Measurements from ENCODE around the gene FSTL3. TPM values are rescaled to one million over a fixed set of nuclear protein-coding genes. Genes with fewer than 3 reads are reported as not detected.

FSTL3 gene
- polyA plus RNA-seq, 4 donors, result 4.0 to 31.9 (median 17.7) TPM

Other genes starting within 250 kb of the FSTL3 start
- gene SHC2, start 215.4 kb upstream of the FSTL3 start, polyA plus RNA-seq, result 10 to 100 TPM in 3 of 4 donors, 1 to 10 TPM in 1; 7.6 to 18.9 (median 12.3) TPM
- 10 to 100 TPM in 1 of 4 donors, 1 to 10 TPM in 2, not detected in 1; 1.1 to 11.3 (median 6.4) TPM for gene MADCAM1, start 179.9 kb upstream of the FSTL3 start, polyA plus RNA-seq
- 10 to 100 TPM; 17.4 to 38.4 (median 25.2) TPM for gene TPGS1, start 168.9 kb upstream of the FSTL3 start, polyA plus RNA-seq
- 100 to 1,000 TPM in 2 of 4 donors, 10 to 100 TPM in 2; 58.2 to 113 (median 89.0) TPM for gene CDC34, start 144.6 kb upstream of the FSTL3 start, polyA plus RNA-seq
- 1 to 10 TPM in 3 of 4 donors, under 1 TPM in 1; 0.89 to 5.7 (median 1.8) TPM for gene GZMM, start 132.3 kb upstream of the FSTL3 start, polyA plus RNA-seq
- gene BSG, start 103.8 kb upstream of the FSTL3 start, polyA plus RNA-seq, result 100 to 1,000 TPM; 208 to 454 (median 374) TPM
- gene HCN2, start 86.5 kb upstream of the FSTL3 start, polyA plus RNA-seq, result under 1 TPM in 2 of 4 donors, not detected in 2; 0.19 to 0.58 TPM
- 100 to 1,000 TPM in 1 of 4 donors, 10 to 100 TPM in 3; 63.0 to 153 (median 86.8) TPM for gene POLRMT, start 42.9 kb upstream of the FSTL3 start, polyA plus RNA-seq
- under 1 TPM in 2 of 4 donors, not detected in 2; 0.12 to 0.30 TPM for gene FGF22, start 36.5 kb upstream of the FSTL3 start, polyA plus RNA-seq
- gene RNF126, start 13.2 kb upstream of the FSTL3 start, polyA plus RNA-seq, result 10 to 100 TPM; 39.2 to 60.2 (median 55.4) TPM
- gene PRSS57, start 19.1 kb downstream of the FSTL3 start, polyA plus RNA-seq, result under 1 TPM in 1 of 4 donors, not detected in 3; 0.95 TPM
- gene PALM, start 32.5 kb downstream of the FSTL3 start, polyA plus RNA-seq, result 10 to 100 TPM; 12.4 to 37.6 (median 25.3) TPM
- 100 to 1,000 TPM; 189 to 644 (median 383) TPM for gene MISP, start 74.7 kb downstream of the FSTL3 start, polyA plus RNA-seq
- 100 to 1,000 TPM; 109 to 257 (median 140) TPM for gene PTBP1, start 121.1 kb downstream of the FSTL3 start, polyA plus RNA-seq
- under 1 TPM in 2 of 4 donors, not detected in 2; 0.49 to 0.57 TPM for gene PLPPR3, start 145.6 kb downstream of the FSTL3 start, polyA plus RNA-seq
- under 1 TPM in 1 of 4 donors, not detected in 3; 0.22 TPM for gene AZU1, start 151.4 kb downstream of the FSTL3 start, polyA plus RNA-seq
- under 1 TPM in 1 of 4 donors, not detected in 3; 0.41 TPM for gene PRTN3, start 164.6 kb downstream of the FSTL3 start, polyA plus RNA-seq
- 1 to 10 TPM in 1 of 4 donors, under 1 TPM in 1, not detected in 2; 0.09 to 1.8 TPM for gene ELANE, start 175.9 kb downstream of the FSTL3 start, polyA plus RNA-seq
- 100 to 1,000 TPM in 1 of 4 donors, 10 to 100 TPM in 1, 1 to 10 TPM in 2; 3.8 to 601 (median 20.8) TPM for gene CFD, start 183.3 kb downstream of the FSTL3 start, polyA plus RNA-seq
- 100 to 1,000 TPM in 1 of 4 donors, 10 to 100 TPM in 3; 39.0 to 107 (median 70.3) TPM for gene MED16, start 216.8 kb downstream of the FSTL3 start, polyA plus RNA-seq
- gene RNU6-9, start 217.1 kb downstream of the FSTL3 start, polyA plus RNA-seq, result not detected
- gene R3HDM4, start 236.8 kb downstream of the FSTL3 start, polyA plus RNA-seq, result 10 to 100 TPM; 29.5 to 52.7 (median 42.3) TPM
- under 1 TPM in 2 of 4 donors, not detected in 2; 0.25 to 0.55 TPM for gene KISS1R, start 240.9 kb downstream of the FSTL3 start, polyA plus RNA-seq
- 100 to 1,000 TPM in 1 of 4 donors, 1 to 10 TPM in 3; 1.3 to 242 (median 4.8) TPM for gene ARID3A, start 249.6 kb downstream of the FSTL3 start, polyA plus RNA-seq

All from small intestine (tissue), 4 donors.